ENCODE results near the gene THEMIS2.
A peak's percentile ranks its signal among the peaks of the same experiment; 100 is the strongest.
"Not testable (repeated sequence)": the region's sequence is repeated elsewhere in the genome, so short reads cannot be mapped to it uniquely, and the experiment has no call there.

Gene THEMIS2

GRCh38 chr1:27872059-27872801 lies at the start of gene THEMIS2:
Gene THEMIS2 (plus strand): TSS chr1:27872544. CDS start chr1:27872572, 28 bp downstream.
- Histone ChIP-seq H3K9me3 (ENCODE audit: control insufficient read depth in 2 of 2, low read length in 2 of 2) (no peaks in the 10 kb centered on the region), H3K4me3 (ENCODE audit: low read length in 2 of 2) (peak within 1 kb of the TSS; percentile 64 to 74), H3K9ac (ENCODE audit: low read depth in 1 of 2, low read length in 2 of 2) (peak within 1 kb of the TSS; percentile 65 to 81), H3K27ac (ENCODE audit: low read depth in 2 of 2, low read length in 2 of 2) (peak within 1 kb of the TSS; percentile 79 to 90), H3K4me1 (ENCODE audit: control insufficient read depth in 2 of 2, insufficient read depth in 2 of 2, low read length in 2 of 2) (peaks cover 13 to 18% of the 10 kb centered on the region in 2 donors), H3K27me3 (ENCODE audit: control insufficient read depth in 2 of 2, insufficient read depth in 2 of 2, low read length in 2 of 2) (peaks cover 0 to 3% of the 10 kb centered on the region in 2 donors), H3K36me3 (ENCODE audit: control insufficient read depth in 2 of 2, insufficient read depth in 2 of 2, low read length in 2 of 2) (peaks cover 0 to 3% of the 10 kb centered on the region in 2 donors)

DNA sequence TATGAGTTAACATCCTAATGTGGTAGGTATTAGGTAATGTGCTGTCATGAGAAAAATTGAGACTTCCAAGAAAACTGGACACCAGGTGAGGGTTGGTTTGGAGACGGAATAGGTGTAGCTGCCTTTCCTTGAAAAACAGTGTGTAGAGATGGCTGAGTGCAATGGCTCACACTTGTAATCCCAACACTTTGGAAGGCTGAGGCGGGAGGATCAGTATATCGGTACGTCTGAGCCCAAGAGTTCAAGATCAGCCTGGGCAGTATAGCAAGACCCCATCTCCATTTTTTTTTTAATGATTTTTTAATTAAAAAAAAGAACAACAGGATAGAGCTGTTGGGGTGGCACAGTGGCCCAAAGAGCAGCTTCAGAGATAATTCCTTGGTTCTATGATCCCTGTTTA lies 48.6 kb upstream of the THEMIS2 start:
- Histone ChIP-seq H3K27ac (ENCODE audit: low read depth in 2 of 2, low read length in 2 of 2) (no peak overlapping the region), H3K36me3 (ENCODE audit: control insufficient read depth in 2 of 2, insufficient read depth in 2 of 2, low read length in 2 of 2) (peaks cover 24 to 25% of the 10 kb centered on the region in 2 donors), H3K4me1 (ENCODE audit: control insufficient read depth in 2 of 2, insufficient read depth in 2 of 2, low read length in 2 of 2) (no peaks in the 10 kb centered on the region), H3K9ac (ENCODE audit: low read depth in 1 of 2, low read length in 2 of 2) (no peak overlapping the region), H3K4me3 (ENCODE audit: low read length in 2 of 2) (no peak overlapping the region), H3K9me3 (ENCODE audit: control insufficient read depth in 2 of 2, low read length in 2 of 2) (no peaks in the 10 kb centered on the region), H3K27me3 (ENCODE audit: control insufficient read depth in 2 of 2, insufficient read depth in 2 of 2, low read length in 2 of 2) (no peaks in the 10 kb centered on the region)

- no peaks in the 10 kb centered on the region for H3K27me3 ChIP-seq (ENCODE audit: control insufficient read depth in 2 of 2, insufficient read depth in 2 of 2, low read length in 2 of 2)
- H3K9ac ChIP-seq (ENCODE audit: low read depth in 1 of 2, low read length in 2 of 2), result no peak overlapping the region
- H3K9me3 ChIP-seq (ENCODE audit: control insufficient read depth in 2 of 2, low read length in 2 of 2), result no peaks in the 10 kb centered on the region
- H3K4me3 ChIP-seq (ENCODE audit: low read length in 2 of 2), result no peak overlapping the region
- H3K27ac ChIP-seq (ENCODE audit: low read depth in 2 of 2, low read length in 2 of 2), result no peak overlapping the region
- peaks cover 20 to 23% of the 10 kb centered on the region in 2 donors for H3K36me3 ChIP-seq (ENCODE audit: control insufficient read depth in 2 of 2, insufficient read depth in 2 of 2, low read length in 2 of 2)
- H3K4me1 ChIP-seq (ENCODE audit: control insufficient read depth in 2 of 2, insufficient read depth in 2 of 2, low read length in 2 of 2), result no peaks in the 10 kb centered on the region
Observed at GRCh38 chr1:27824411-27824810, 47.9 kb upstream of the THEMIS2 start.

DNA sequence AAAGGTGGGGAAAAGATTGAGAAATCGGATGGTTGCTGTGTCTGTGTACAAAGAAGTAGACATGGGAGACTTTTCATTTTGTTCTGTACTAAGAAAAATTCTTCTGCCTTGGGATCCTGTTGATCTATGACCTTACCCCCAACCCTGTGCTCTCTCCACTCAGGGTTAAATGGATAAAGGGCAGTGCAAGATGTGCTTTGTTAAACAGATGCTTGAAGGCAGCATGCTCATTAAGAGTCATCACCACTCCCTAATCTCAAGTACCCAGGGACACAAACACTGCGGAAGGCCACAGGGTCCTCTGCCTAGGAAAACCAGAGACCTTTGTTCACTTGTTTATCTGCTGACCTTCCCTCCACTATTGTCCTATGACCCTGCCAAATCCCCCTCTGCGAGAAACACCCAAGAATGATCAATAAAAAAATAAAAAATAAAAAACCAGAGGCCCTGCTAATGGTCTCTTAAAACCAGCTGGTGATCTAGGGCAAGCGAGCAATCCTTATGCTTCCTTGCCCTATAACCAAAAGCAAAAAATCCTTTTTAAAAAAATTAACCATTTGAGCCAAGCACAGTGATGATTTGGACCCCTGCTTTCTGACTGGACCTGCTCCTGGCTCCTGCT lies 42.9 kb upstream of the THEMIS2 start:
- Histone ChIP-seq H3K9ac (ENCODE audit: low read depth in 1 of 2, low read length in 2 of 2) (peak overlapping the region in 1 of 2 donors; percentile 87), H3K36me3 (ENCODE audit: control insufficient read depth in 2 of 2, insufficient read depth in 2 of 2, low read length in 2 of 2) (peaks cover 10 to 14% of the 10 kb centered on the region in 2 donors), H3K4me3 (ENCODE audit: low read length in 2 of 2) (peak overlapping the region in 1 of 2 donors; percentile 90)
- not testable (repeated sequence) for H3K27ac ChIP-seq (ENCODE audit: low read depth in 2 of 2, low read length in 2 of 2); H3K9me3 ChIP-seq (ENCODE audit: control insufficient read depth in 2 of 2, low read length in 2 of 2); H3K27me3 ChIP-seq (ENCODE audit: control insufficient read depth in 2 of 2, insufficient read depth in 2 of 2, low read length in 2 of 2); H3K4me1 ChIP-seq (ENCODE audit: control insufficient read depth in 2 of 2, insufficient read depth in 2 of 2, low read length in 2 of 2)

GRCh38 chr1:27830621-27831440 lies 41.5 kb upstream of the THEMIS2 start, which contains the start of gene PPP1R8:
Gene PPP1R8 (plus strand): TSS chr1:27830782. CDS start chr1:27830836, 54 bp downstream.
- no peaks in the 10 kb centered on the region for H3K9me3 ChIP-seq (ENCODE audit: control insufficient read depth in 2 of 2, low read length in 2 of 2)

DNA sequence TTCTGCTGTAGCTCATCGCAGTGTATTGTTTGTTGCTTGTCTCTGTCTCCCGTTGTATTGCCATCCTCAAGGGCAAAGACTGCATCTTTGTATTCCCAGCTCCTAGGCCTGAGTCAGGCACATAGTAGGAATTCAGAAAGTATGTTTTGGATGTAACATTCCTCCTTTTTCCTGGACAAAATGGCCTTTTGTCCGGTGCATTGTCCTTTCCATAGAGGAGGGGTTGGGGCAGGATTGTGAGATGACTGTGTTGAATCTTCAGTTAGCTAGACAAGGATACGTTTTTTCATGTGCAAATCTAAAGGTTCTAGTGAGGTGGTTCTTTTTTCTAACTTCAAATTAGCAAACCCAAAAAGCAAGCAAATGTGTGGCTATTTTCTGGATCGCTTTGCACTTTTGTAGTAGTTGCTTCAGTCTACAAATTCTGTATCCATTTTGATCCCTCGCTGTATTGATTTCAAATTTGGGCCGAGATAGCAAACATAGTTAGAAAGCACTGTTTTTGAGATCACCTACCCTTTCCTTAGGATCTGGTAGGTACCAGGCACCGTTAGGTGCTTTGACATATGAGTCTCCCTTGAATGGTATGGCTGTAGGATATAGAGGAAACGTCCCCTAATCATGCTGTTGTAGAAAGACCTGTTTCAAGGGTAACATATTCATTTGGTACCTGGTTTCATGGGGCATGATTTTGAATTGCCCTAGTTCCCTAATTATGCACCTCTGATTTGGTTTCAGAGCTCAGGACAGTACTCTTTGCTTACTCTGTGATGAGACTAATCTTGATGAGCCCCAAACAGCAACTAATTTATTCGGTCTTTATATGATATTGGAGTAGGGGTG lies 40.6 kb upstream of the THEMIS2 start:
- peaks cover 4 to 7% of the 10 kb centered on the region in 2 donors for H3K4me1 ChIP-seq (ENCODE audit: control insufficient read depth in 2 of 2, insufficient read depth in 2 of 2, low read length in 2 of 2)

More at GRCh38 chr1:27830621-27831440, 41.5 kb upstream of the THEMIS2 start, which contains the start of gene PPP1R8:
- Histone ChIP-seq H3K4me3 (ENCODE audit: low read length in 2 of 2) (peak within 1 kb of the TSS; percentile 68 to 90), H3K27me3 (ENCODE audit: control insufficient read depth in 2 of 2, insufficient read depth in 2 of 2, low read length in 2 of 2) (no peaks in the 10 kb centered on the region), H3K27ac (ENCODE audit: low read depth in 2 of 2, low read length in 2 of 2) (peak within 1 kb of the TSS; percentile 76 to 77), H3K4me1 (ENCODE audit: control insufficient read depth in 2 of 2, insufficient read depth in 2 of 2, low read length in 2 of 2) (peaks cover 4 to 7% of the 10 kb centered on the region in 2 donors), H3K36me3 (ENCODE audit: control insufficient read depth in 2 of 2, insufficient read depth in 2 of 2, low read length in 2 of 2) (peaks cover 12 to 15% of the 10 kb centered on the region in 2 donors), H3K9ac (ENCODE audit: low read depth in 1 of 2, low read length in 2 of 2) (peak within 1 kb of the TSS; percentile 87 to 92)

DNA sequence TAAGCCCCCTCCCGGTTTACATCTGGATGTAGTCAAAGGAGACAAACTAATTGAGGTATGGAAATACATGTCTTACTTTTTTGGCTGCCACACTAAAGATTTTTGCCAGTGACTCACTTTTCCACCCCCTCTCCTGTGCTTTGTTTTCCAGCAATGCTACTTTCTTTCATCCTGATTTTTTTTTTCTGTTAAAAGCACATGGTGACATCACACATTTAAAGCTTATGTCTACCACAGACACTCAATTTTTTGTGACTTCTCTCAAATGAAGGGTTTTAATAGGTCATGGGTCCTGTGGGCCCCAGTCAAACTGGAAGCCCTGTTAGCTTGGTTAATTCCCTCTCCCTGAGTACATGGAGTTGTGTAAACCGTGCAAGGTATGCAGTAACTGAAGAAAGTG lies 39.6 kb upstream of the THEMIS2 start:
- Histone ChIP-seq H3K27me3 (ENCODE audit: control insufficient read depth in 2 of 2, insufficient read depth in 2 of 2, low read length in 2 of 2) (no peaks in the 10 kb centered on the region), H3K9me3 (ENCODE audit: control insufficient read depth in 2 of 2, low read length in 2 of 2) (no peaks in the 10 kb centered on the region), H3K36me3 (ENCODE audit: control insufficient read depth in 2 of 2, insufficient read depth in 2 of 2, low read length in 2 of 2) (peaks cover 12 to 15% of the 10 kb centered on the region in 2 donors), H3K4me1 (ENCODE audit: control insufficient read depth in 2 of 2, insufficient read depth in 2 of 2, low read length in 2 of 2) (peaks cover 4 to 7% of the 10 kb centered on the region in 2 donors), H3K9ac (ENCODE audit: low read depth in 1 of 2, low read length in 2 of 2) (no peak overlapping the region), H3K27ac (ENCODE audit: low read depth in 2 of 2, low read length in 2 of 2) (no peak overlapping the region), H3K4me3 (ENCODE audit: low read length in 2 of 2) (no peak overlapping the region)

More for the DNA sequence above, 40.6 kb upstream of the THEMIS2 start:
- H3K27me3 ChIP-seq (ENCODE audit: control insufficient read depth in 2 of 2, insufficient read depth in 2 of 2, low read length in 2 of 2), result no peaks in the 10 kb centered on the region
- H3K9ac ChIP-seq (ENCODE audit: low read depth in 1 of 2, low read length in 2 of 2), result peak overlapping the region in 1 of 2 donors; percentile 87
- no peak overlapping the region for H3K27ac ChIP-seq (ENCODE audit: low read depth in 2 of 2, low read length in 2 of 2)
- peak overlapping the region; percentile 68 to 90 for H3K4me3 ChIP-seq (ENCODE audit: low read length in 2 of 2)
- peaks cover 12 to 15% of the 10 kb centered on the region in 2 donors for H3K36me3 ChIP-seq (ENCODE audit: control insufficient read depth in 2 of 2, insufficient read depth in 2 of 2, low read length in 2 of 2)
- no peaks in the 10 kb centered on the region for H3K9me3 ChIP-seq (ENCODE audit: control insufficient read depth in 2 of 2, low read length in 2 of 2)

DNA sequence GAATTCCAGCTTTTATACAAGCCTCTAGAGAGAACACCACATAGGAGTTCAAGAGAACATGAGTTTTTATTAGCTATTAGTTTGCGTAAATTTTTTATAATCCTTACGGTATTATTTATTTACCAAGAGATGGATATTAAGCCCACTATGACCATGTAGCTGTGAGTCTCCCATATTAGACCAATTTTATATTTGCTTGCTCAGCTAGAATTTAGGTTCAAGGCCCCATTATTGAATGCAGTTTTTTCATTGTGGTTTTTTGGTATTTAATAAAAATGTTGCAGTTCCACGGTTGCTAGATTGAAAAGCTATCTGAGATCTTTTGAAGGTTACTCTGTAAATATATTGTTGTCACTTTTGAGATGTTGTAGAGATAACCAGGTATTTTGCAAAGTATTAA lies 38.9 kb upstream of the THEMIS2 start:
- no peak overlapping the region for H3K27ac ChIP-seq (ENCODE audit: low read depth in 2 of 2, low read length in 2 of 2)
- H3K4me1 ChIP-seq (ENCODE audit: control insufficient read depth in 2 of 2, insufficient read depth in 2 of 2, low read length in 2 of 2), result peaks cover 4 to 7% of the 10 kb centered on the region in 2 donors
- no peak overlapping the region for H3K4me3 ChIP-seq (ENCODE audit: low read length in 2 of 2)
- H3K9ac ChIP-seq (ENCODE audit: low read depth in 1 of 2, low read length in 2 of 2), result no peak overlapping the region
- peaks cover 12 to 15% of the 10 kb centered on the region in 2 donors for H3K36me3 ChIP-seq (ENCODE audit: control insufficient read depth in 2 of 2, insufficient read depth in 2 of 2, low read length in 2 of 2)
- H3K27me3 ChIP-seq (ENCODE audit: control insufficient read depth in 2 of 2, insufficient read depth in 2 of 2, low read length in 2 of 2), result no peaks in the 10 kb centered on the region
- no peaks in the 10 kb centered on the region for H3K9me3 ChIP-seq (ENCODE audit: control insufficient read depth in 2 of 2, low read length in 2 of 2)

- Histone ChIP-seq H3K9me3 (ENCODE audit: control insufficient read depth in 2 of 2, low read length in 2 of 2) (no peaks in the 10 kb centered on the region), H3K9ac (ENCODE audit: low read depth in 1 of 2, low read length in 2 of 2) (no peak overlapping the region), H3K4me1 (ENCODE audit: control insufficient read depth in 2 of 2, insufficient read depth in 2 of 2, low read length in 2 of 2) (peaks cover 4 to 7% of the 10 kb centered on the region in 2 donors), H3K4me3 (ENCODE audit: low read length in 2 of 2) (no peak overlapping the region), H3K36me3 (ENCODE audit: control insufficient read depth in 2 of 2, insufficient read depth in 2 of 2, low read length in 2 of 2) (peaks cover 15 to 19% of the 10 kb centered on the region in 2 donors), H3K27ac (ENCODE audit: low read depth in 2 of 2, low read length in 2 of 2) (no peak overlapping the region), H3K27me3 (ENCODE audit: control insufficient read depth in 2 of 2, insufficient read depth in 2 of 2, low read length in 2 of 2) (no peaks in the 10 kb centered on the region)
Observed at GRCh38 chr1:27835046-27835445, 37.3 kb upstream of the THEMIS2 start.

Data from mucosa of rectum (tissue), 2 donors.